HG02885 (cell line): ENCODE data around the gene ANKRD33B.
"Not testable (repeated sequence)": the region's sequence is repeated elsewhere in the genome, so short reads cannot be mapped to it uniquely, and the experiment has no call there.

Source experiments
- ATAC-seq: cut with Tn5 transposase; IDR thresholded peaks from one replicate; pipeline ENCODE4 v1.9.1; 2021; ENCODE audit warnings: mild to moderate bottlenecking; ENCODE audit not compliant: unreplicated experiment, poor library complexity

Gene ANKRD33B

GRCh38 chr5:10563945-10564837 is at the start of gene ANKRD33B:
TSS of gene ANKRD33B (plus strand) at chr5:10564070. CDS start at chr5:10564468, 398 bp downstream.
- peak; percentile 56 for ATAC-seq

GRCh38 chr5:10514572-10514971 is 49.3 kb upstream of the ANKRD33B start:
- ATAC-seq, result not testable (repeated sequence)

GRCh38 chr5:10515492-10515891 is 48.4 kb upstream of the ANKRD33B start:
- no peak for ATAC-seq

- ATAC-seq, result no peak
Measured at GRCh38 chr5:10518347-10518746, 45.5 kb upstream of the ANKRD33B start.

GRCh38 chr5:10519729-10520128 is 44.1 kb upstream of the ANKRD33B start:
- ATAC-seq, result peak; percentile 76

GRCh38 chr5:10520706-10521105 is 43.2 kb upstream of the ANKRD33B start:
- ATAC-seq, result no peak

- ATAC-seq, result no peak
Measured at GRCh38 chr5:10521466-10522223, 42.2 kb upstream of the ANKRD33B start.

- ATAC-seq, result no peak
Measured at GRCh38 chr5:10522224-10522611, 41.7 kb upstream of the ANKRD33B start.

- no peak for ATAC-seq
Measured at GRCh38 chr5:10524376-10525123, 39.3 kb upstream of the ANKRD33B start.

- ATAC-seq, result peak; percentile 37
Measured at GRCh38 chr5:10525124-10525495, 38.8 kb upstream of the ANKRD33B start.

GRCh38 chr5:10527281-10527950 is 36.5 kb upstream of the ANKRD33B start:
- ATAC-seq, result no peak

- ATAC-seq, result no peak
Measured at GRCh38 chr5:10528056-10528816, 35.6 kb upstream of the ANKRD33B start.

GRCh38 chr5:10528827-10529226 is 35.0 kb upstream of the ANKRD33B start:
- ATAC-seq, result no peak

- ATAC-seq, result no peak
Measured at GRCh38 chr5:10530601-10531320, 33.1 kb upstream of the ANKRD33B start.

- ATAC-seq, result no peak
Measured at GRCh38 chr5:10532421-10532820, 31.4 kb upstream of the ANKRD33B start.

- no peak for ATAC-seq
Measured at GRCh38 chr5:10533226-10533625, 30.6 kb upstream of the ANKRD33B start.

GRCh38 chr5:10534561-10535530 is 29.0 kb upstream of the ANKRD33B start:
- no peak for ATAC-seq

- no peak for ATAC-seq
Measured at GRCh38 chr5:10536511-10536910, 27.4 kb upstream of the ANKRD33B start.
